NCI-H524 treated with DMSO at 0.1 percent for 48 hours (cell line): ENCODE data around the gene CFAP92.
"Not testable (repeated sequence)": the region's sequence is repeated elsewhere in the genome, so short reads cannot be mapped to it uniquely, and the experiment has no call there.

ENCODE experiments used
- DNase-seq: peaks from one replicate; lab custom pipeline; 2025; lab: John Stamatoyannopoulos, UW

Gene CFAP92

DNA sequence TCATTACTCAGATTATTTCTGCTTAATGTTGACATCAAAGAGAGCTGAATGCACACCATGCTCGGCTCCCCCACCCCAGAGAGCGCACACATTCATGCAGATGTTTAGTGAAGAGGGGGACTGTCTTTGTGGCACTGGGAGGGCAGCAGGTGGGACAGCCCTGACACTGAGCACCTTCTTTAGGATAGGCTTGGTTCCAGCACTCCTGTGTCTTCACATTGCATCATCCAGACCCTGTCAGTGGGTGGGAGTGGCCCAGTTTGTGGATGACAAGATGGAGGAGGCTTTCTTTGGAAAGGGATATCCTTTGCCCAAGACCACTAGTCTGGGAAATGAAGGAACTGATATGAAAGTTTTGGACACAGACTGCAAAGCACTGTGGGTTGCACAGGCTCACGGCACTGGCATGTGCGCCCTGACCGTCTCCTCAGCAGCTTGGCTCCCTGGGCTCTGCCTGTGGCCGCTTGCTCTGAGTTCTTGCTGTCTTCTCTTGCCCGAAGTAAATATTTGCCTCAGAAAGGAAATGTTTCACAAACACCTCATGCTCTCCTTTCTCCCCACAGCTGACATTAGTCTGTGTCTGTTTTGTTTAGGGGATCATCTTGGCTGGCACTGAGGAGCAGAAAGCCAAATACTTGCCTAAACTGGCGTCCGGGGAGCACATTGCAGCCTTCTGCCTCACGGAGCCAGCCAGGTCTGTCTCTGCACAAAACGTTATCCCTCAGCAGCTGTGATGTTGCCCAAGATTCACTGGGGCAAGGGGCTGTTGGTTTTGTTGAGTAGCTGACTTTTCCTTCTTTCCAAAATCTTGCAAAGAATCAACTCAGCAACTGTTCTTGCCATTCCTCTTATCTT lies 97.8 kb downstream of the CFAP92 start:
- no peak for DNase-seq

- DNase-seq: no peak
These were observed 104.6 kb downstream of the CFAP92 start for GRCh38 chr3:128889139-128889894.

- DNase-seq: no peak
These were observed 108.9 kb downstream of the CFAP92 start for GRCh38 chr3:128884992-128885391.

- no peak for DNase-seq
These were observed 111.2 kb downstream of the CFAP92 start for GRCh38 chr3:128882719-128883118.

DNA sequence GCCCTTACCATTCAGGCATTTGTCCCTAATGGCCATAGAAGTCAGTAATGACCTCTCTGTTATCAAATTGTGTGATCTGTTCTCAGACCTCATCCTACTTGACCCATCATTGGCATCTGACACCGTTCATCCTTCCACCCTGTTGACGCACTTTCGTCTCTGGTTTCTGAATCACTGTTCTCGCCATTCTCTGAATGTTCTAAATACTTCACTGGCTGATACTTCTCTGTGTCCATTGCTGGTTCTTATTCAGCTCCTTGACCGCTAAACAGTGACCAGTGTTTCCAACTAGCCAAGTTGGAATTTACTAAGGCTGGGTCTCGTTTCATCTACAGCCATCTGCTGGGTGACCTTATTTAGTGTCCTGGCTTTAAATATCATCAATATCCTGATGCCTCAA lies 112.3 kb downstream of the CFAP92 start:
- DNase-seq: no peak

GRCh38 chr3:128880455-128880854 lies 113.4 kb downstream of the CFAP92 start:
- DNase-seq: not testable (repeated sequence)

DNA sequence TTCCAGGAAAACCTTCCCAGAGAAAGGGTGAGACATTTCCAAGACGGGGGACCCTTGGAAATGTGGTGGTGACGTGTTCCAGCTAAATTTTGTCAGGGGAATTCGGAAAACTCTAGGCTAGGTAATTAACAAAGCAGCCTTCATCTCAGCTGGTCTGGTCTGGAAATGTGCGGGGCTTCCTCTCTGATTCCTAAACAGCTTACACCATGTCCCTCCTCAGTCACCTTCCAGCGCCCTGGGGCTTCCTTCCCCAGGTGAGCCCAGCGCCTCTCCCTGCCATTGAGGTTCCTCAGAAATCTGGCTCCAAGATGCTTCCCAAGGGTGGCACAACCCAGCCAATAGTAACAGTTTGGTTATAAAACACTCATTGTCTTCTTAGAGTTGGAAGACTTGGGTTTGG lies 113.9 kb downstream of the CFAP92 start:
- DNase-seq: no peak

GRCh38 chr3:128879125-128879969 lies 114.5 kb downstream of the CFAP92 start, which contains the start of gene ACAD9:
TSS of gene ACAD9 (plus strand) at chr3:128879620. CDS start at chr3:128879692, 72 bp downstream.
- DNase-seq: peak; percentile 87

GRCh38 chr3:128878556-128879124 lies 115.2 kb downstream of the CFAP92 start:
- no peak for DNase-seq

DNA sequence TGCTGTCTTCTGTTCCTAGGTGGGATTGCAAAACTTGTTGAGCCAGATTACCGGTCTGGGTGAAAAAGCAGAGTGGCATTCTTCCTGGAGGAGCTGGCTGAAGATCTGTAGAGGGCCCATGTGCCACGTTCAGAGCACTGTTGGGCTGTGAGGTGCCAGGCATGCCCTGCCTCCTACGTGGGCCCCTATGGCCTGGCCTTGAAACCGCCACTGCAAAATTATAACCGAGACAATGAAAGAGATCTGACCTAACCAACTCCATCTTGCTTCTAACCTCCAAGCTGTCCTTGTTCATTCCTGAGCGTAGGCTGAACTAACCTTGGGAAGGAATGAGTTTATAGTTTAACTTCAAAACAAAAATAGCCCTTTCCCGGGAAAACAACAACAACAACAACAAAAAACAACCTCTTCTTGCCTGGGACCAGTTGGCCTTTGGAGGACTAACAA lies 115.8 kb downstream of the CFAP92 start:
- no peak for DNase-seq

GRCh38 chr3:128875556-128876120 lies 118.2 kb downstream of the CFAP92 start:
- peak; percentile 23 for DNase-seq

DNA sequence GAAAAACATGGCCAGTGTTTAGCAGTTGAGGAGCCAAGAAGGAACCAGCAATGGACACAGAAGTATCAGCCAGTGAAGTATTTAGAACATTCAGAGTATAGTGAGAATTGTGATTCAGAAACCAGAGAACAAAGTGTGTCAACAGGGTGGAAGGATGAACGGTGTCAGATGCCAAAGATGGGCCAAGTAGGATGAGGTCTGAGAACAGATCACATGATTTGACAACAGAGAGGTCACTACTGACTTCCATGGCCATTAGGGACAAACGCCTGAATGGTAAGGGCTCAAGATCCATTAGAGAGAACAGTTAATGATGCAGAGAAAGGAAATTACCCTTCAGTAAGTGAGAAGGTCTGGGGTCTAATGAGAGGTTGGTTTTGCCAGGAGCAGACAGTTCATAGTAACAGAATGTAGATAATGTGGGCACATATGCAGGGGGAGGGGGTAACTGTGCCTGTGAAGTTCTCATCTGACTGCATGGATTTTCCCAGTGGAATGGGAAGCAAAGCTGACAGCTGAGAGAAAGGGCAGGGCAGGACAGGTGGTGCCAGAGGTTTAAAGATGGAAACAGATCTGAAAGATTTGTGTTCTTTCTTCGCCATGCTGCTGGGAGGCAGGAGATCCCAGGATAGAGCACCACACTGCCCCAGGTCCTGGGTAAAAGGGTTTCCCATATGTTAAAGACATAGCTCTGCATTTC lies 119.2 kb downstream of the CFAP92 start:
- DNase-seq: no peak

GRCh38 chr3:128873244-128874022 lies 120.4 kb downstream of the CFAP92 start:
- no peak for DNase-seq

DNA sequence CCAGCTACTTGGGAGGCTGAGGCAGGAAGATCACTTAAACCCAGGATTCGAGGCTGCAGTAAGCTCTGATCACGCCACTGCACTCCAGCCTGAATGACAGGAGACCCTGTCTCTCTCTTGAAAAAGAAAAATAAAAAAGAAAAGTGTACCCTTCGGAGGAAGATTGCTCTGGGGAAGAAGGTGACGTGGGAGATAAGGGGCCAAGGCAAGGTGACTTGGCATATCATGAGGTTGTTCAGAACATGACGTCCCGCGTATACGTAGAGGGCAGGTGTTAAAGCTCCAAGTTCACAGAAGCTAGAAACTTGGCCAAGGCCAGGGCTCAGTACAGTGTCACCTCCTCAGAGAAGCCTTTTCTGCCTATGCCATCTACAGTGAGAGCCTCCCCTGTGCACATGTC lies 121.1 kb downstream of the CFAP92 start:
- no peak for DNase-seq

- no peak for DNase-seq
These were observed 121.6 kb downstream of the CFAP92 start for GRCh38 chr3:128872282-128872681.

DNA sequence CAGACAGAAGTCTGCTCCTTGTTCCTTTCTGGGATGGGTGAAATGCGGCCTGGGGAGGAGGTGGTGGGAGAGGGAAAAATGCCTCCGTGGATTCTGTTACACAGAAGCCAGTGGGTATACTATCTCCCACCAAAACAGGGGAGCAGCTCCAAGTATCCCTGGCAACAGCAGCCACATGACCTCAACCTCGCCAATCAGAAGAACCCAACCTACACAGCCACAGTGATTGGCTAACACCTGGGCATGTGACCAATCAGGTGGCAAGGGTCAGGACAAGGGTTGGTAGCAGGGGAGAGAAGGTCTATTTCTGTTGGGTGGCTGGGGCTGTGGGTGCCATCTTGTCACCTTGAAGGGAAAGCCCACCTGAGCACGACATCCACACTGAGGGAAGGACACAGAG lies 123.5 kb downstream of the CFAP92 start:
- DNase-seq: no peak

DNA sequence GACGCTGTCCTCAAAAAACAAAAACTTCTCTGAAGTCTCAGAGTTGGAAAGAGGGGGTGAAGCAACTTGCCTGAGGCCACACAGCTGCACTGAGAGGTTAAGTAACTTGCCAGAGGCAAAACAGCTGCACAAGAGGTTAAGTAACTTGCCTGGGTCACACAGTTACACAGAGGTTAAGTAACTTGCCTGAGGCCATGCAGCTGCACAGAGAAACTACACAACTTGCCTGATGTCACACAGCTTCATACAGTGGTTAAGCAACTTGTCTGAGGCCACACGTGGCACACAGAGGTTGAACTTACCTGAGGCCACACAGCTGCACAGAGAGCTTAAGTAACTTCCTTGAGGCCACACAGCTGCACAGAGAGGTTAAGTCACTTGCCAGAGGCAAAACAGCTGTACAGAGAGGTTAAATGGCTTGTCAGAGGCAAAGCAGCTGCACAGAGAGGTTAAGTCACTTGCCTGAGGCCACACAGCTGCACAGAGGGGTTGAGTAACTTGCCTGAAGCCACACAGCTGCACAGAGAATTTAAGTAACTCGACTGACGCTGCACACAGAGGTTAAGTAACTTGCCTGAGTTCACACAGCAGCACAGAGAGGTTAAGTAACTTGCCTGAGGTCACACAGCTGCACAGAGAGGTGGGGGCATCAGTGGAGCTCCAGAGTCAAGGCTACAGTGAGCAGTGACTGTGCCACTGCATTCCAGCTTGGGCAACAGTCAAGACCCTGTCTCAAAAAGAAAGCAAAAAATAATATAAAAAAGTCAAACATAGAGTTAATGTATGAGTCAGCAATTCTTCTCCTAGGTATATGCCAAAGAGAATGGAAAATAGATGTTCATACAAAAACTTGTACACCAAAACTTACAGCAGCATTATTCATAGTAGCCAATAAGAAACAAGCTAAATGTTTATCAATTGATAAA lies 126.4 kb downstream of the CFAP92 start:
- DNase-seq: no peak

DNA sequence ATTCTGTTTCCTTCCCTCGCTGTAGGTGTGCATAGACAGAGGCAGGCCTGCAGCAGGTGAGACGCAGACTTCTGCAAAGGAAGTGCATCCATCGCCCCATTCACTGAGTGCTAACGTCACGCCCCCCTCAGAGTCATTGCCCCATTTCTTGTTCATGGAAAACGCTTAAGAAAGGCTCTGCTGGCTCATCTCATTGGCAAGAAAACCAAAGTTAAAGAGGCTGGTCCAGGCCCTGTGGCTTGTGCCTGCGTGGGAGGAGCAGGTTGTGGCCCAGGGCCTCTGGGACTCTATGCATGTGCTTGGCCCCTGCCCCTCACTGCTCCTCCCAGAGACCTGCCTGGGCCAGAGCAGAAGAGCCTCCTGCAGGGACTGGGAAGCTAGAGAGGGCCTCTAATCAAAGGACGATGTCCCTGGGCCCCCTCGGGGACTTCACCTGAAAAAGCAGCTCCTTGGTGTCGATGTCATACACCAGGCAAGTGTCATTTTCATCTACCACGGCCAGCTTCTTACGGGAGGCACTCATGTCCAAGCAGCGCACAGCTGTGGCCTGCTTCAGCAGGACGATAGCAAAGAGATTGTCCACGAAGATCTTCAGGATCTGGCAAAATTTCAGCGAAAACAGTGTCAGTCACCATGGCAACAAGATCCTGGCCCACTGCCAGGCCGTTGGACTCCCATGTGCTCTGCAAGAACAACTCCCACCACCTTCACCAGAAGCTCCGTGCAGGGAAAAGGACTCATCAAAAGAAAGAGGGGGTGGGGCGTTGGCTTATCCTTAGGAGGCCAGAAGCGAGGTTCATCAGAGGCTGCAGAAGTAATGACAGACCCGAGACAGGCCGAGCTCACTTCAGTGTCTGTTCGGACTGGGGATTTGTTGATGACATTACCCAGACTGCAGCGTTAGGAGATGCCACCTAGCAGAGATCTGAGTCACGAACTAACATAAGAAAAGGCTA lies 128.7 kb downstream of the CFAP92 start:
- not testable (repeated sequence) for DNase-seq
